Ishikawa (cell line): ENCODE results near the gene NDUFC2.

Experiments used
- CEBPB ChIP-seq: IDR thresholded peaks from 2 replicates; pipeline ENCODE4 v1.6.1; 2012
- CREB1 ChIP-seq: IDR thresholded peaks from 2 replicates; pipeline ENCODE4 v1.6.1; 2012; ENCODE audit warnings: low read depth
- EGR1 ChIP-seq: IDR thresholded peaks from 2 replicates; pipeline ENCODE4 v1.6.1; 2012
- EP300 ChIP-seq: IDR thresholded peaks from 2 replicates; pipeline ENCODE4 v1.6.1; 2012; ENCODE audit warnings: borderline replicate concordance
- FOXM1 ChIP-seq: IDR thresholded peaks from 2 replicates; pipeline ENCODE4 v1.6.1; 2012; ENCODE audit warnings: low read depth, borderline replicate concordance
- NFIC ChIP-seq: IDR thresholded peaks from 2 replicates; pipeline ENCODE4 v1.6.1; 2012
- RAD21 ChIP-seq: IDR thresholded peaks from 2 replicates; pipeline ENCODE4 v1.6.1; 2012; ENCODE audit warnings: low read depth
- TAF1 ChIP-seq: IDR thresholded peaks from 2 replicates; pipeline ENCODE4 v1.6.1; 2012; ENCODE audit warnings: low read depth, mild to moderate bottlenecking
- TCF12 ChIP-seq: IDR thresholded peaks from 2 replicates; pipeline ENCODE4 v1.6.1; 2012; ENCODE audit warnings: low read depth
- TEAD4 ChIP-seq: IDR thresholded peaks from 2 replicates; pipeline ENCODE4 v1.6.1; 2012
- YY1 ChIP-seq: IDR thresholded peaks from 2 replicates; pipeline ENCODE4 v1.6.1; 2012; ENCODE audit warnings: low read depth
- ZBTB7A ChIP-seq: IDR thresholded peaks from 2 replicates; pipeline ENCODE4 v1.6.1; 2012; ENCODE audit warnings: low read depth
- TF ChIP-seq, protein P1 (sequence below): IDR thresholded peaks from 2 replicates; pipeline ENCODE4 v1.6.1; 2012
- TF ChIP-seq, protein P2 (sequence below): IDR thresholded peaks from 2 replicates; pipeline ENCODE4 v1.6.1; 2012; ENCODE audit warnings: low read depth, mild to moderate bottlenecking
- TF ChIP-seq, protein P3 (sequence below): IDR thresholded peaks from 2 replicates; pipeline ENCODE4 v1.6.1; 2012

NDUFC2 gene

DNA sequence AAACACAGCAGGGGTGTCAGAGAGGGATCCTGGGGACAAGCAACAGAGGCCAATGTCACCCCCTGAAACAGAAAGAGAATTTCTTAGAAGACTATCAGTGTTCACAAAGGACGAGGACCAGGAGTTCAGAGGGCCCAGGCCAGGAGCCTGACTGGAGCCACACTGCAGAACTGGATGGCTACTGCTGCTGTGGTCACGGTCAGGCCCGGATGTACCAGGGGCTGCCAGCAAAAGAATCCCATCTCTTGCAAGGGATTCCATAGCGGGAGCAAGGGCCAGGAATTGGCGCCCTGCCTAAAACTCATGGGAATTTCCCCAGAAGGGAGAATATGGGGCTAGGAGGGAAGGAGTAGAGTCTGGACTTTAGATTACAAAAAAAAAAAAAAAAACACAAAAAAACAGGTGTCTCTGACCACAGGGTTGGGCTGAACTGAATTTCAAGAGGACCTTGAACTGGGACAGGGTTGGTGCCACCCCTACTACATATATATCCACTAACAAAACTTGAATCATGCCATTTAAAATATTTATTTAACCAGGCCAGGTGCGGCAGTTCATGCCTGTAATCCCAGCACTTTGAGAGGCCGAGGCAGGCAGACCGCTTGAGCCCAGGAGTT, 40.9 kb downstream of the NDUFC2 start:
- TF ChIP-seq TCF12 (no peak), EP300 (no peak), NFIC (no peak), TEAD4 (no peak), EGR1 (no peak), TAF1 (no peak), CEBPB (no peak), RAD21 (no peak), YY1 (no peak), FOXM1 (no peak), ZBTB7A (no peak)
- TF ChIP-seq, protein P1, sequence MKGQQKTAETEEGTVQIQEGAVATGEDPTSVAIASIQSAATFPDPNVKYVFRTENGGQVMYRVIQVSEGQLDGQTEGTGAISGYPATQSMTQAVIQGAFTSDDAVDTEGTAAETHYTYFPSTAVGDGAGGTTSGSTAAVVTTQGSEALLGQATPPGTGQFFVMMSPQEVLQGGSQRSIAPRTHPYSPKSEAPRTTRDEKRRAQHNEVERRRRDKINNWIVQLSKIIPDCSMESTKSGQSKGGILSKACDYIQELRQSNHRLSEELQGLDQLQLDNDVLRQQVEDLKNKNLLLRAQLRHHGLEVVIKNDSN = no peak
- TF ChIP-seq, protein P2, sequence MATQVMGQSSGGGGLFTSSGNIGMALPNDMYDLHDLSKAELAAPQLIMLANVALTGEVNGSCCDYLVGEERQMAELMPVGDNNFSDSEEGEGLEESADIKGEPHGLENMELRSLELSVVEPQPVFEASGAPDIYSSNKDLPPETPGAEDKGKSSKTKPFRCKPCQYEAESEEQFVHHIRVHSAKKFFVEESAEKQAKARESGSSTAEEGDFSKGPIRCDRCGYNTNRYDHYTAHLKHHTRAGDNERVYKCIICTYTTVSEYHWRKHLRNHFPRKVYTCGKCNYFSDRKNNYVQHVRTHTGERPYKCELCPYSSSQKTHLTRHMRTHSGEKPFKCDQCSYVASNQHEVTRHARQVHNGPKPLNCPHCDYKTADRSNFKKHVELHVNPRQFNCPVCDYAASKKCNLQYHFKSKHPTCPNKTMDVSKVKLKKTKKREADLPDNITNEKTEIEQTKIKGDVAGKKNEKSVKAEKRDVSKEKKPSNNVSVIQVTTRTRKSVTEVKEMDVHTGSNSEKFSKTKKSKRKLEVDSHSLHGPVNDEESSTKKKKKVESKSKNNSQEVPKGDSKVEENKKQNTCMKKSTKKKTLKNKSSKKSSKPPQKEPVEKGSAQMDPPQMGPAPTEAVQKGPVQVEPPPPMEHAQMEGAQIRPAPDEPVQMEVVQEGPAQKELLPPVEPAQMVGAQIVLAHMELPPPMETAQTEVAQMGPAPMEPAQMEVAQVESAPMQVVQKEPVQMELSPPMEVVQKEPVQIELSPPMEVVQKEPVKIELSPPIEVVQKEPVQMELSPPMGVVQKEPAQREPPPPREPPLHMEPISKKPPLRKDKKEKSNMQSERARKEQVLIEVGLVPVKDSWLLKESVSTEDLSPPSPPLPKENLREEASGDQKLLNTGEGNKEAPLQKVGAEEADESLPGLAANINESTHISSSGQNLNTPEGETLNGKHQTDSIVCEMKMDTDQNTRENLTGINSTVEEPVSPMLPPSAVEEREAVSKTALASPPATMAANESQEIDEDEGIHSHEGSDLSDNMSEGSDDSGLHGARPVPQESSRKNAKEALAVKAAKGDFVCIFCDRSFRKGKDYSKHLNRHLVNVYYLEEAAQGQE = no peak
- TF ChIP-seq, protein P3, sequence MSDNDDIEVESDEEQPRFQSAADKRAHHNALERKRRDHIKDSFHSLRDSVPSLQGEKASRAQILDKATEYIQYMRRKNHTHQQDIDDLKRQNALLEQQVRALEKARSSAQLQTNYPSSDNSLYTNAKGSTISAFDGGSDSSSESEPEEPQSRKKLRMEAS = no peak

DNA sequence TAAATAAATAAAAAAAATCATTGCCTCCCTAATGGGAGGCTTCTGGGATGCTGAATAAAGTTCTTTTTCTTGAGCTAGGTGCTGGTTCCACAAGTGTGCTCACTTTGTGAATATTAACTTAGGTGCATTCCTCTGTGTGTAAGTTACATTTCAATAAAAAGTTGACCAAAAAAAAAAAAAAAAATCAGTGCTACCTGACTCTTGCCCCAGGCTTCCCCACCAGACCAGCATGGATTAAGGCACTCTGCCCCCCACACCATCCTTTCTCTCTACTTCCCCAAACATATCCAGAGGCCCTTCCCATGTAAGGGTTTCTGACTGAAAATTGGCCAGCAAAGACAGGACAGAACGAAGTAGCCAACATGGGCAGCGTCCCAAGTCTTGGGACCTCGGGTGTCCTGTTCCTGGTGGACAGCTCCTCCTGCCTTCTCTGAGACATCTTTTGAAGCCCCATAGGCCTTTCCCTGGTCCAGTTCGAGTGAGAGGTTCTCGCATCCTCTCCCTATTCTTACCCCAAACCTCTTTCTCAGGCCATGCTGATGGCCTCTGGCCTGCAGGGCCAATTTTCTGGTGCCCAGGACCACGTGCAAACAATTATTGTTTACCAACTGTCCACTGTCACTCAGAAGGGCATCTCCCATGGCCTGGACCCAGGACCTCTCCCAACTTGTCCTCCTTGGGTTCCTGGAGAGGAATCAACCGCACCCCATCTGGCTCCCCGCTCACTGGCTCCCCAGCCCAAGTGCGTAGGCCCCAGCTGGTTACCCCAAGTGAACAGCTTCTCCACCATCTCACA, 41.6 kb downstream of the NDUFC2 start:
- TF ChIP-seq, protein P2 = 0 out of 2 replicates have a peak, but pooled peaks have one; percentile 27
- no peak for TF ChIP-seq FOXM1

DNA sequence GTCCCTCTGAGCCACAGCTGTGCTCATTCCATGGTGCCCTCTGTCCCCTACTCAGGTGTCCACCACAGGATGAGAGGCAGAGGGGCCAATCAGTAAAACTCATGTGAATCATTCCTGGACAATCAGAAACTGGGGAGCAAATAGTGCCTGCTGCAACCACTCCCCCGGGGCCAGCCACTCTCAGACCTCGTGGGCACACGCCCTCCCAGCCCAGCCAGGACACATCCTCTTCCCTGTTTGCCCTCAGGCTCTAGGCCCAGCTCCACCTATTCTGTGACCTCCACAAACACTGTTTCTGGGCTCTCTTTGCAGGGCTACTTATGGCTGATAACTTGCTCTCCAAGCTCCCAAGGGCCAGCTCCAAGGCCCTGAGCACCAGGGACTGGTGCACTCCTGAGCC, 42.6 kb downstream of the NDUFC2 start:
- no peak for TF ChIP-seq EP300
- TF ChIP-seq RAD21 = no peak
- TF ChIP-seq, protein P2 = no peak
- TF ChIP-seq TCF12 = no peak
- TF ChIP-seq TEAD4 = no peak
- no peak for TF ChIP-seq ZBTB7A
- no peak for TF ChIP-seq EGR1
- TF ChIP-seq CEBPB = no peak
- no peak for TF ChIP-seq TAF1
- no peak for TF ChIP-seq FOXM1
- TF ChIP-seq, protein P1 = no peak
- no peak for TF ChIP-seq CREB1
- no peak for TF ChIP-seq NFIC
- TF ChIP-seq YY1 = no peak
- TF ChIP-seq, protein P3 = no peak

DNA sequence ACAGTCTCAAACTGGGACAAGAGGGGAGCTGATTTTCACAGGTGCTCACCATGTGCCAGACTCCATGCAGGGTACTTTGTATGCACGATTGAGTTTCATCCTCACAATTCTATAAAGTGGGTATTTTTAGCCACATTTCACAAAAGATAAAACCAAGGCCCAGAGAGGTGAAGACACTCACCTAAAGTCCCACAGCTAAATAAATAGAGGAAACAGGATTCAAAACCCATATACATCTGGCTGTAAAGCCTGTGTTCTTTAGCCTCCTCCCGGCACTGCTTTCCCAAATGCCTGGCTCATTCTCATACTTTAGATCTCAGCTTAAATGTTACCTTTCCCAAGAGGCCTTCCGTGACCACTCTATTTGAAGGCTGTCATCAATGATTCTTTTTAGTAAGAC, 43.3 kb downstream of the NDUFC2 start:
- TF ChIP-seq, protein P1 = no peak
- TF ChIP-seq TEAD4 = no peak
- no peak for TF ChIP-seq CREB1
